Vagina (tissue), 2 donors: ENCODE measurements around the gene GABRP.

Experiments
- CTCF ChIP-seq, 3 experiments: fragments of 450-650 bp in 2 of 3; fragments of 200-600 bp in 1 of 3; sonication (generic) in 1 of 3; IDR thresholded peaks; one replicate each; pipeline ENCODE4 v1.5.1; 2017 to 2019; ENCODE audit warnings: antibody characterized with exemption in 3 of 3, mild to moderate bottlenecking in 2 of 3, moderate library complexity in 2 of 3
- POLR2AphosphoS5 ChIP-seq, 2 donors: sonication (generic); formaldehyde crosslinking; IDR thresholded peaks; one replicate each; pipeline ENCODE4 v1.9.0; 2017; ENCODE audit warnings: antibody characterized with exemption in 2 of 2, mild to moderate bottlenecking in 2 of 2, low read depth in 1 of 2; ENCODE audit not compliant: insufficient read depth in 1 of 2

- TF ChIP-seq CTCF (IDR thresholded peaks at IDR 0.05) = no peak
- TF ChIP-seq POLR2AphosphoS5 (IDR thresholded peaks at IDR 0.05; ENCODE audit: insufficient read depth in 1 of 2, low read depth in 1 of 2) = no peak
These were observed 62.9 kb downstream of the GABRP start for GRCh38 chr5:170846416-170846815.
